DND-41 (cell line): ENCODE results near the gene BOD1L2.

Experiments
- ATAC-seq: fragments of 200-7000 bp; cut with Tn5 transposase; 3 replicates; pipeline ENCODE4 v1.9.1; 2021; ENCODE audit warnings: low read depth; ENCODE audit not compliant: insufficient read depth
- DNase-seq: peaks from one replicate; pipeline ENCODE4 v3.0.0-alpha.2; 2020
- H2AFZ ChIP-seq: 2 replicates; pipeline ENCODE4 v1.6.0; 2012; ENCODE audit warnings: low read depth, low read length
- H3K27ac ChIP-seq: 2 replicates; pipeline ENCODE4 v1.5.1; 2012; ENCODE audit warnings: low read length, inconsistent platforms
- H3K27me3 ChIP-seq: fragments of 200-600 bp; sonication (generic); 2 replicates; pipeline ENCODE4 v1.6.0; 2012; ENCODE audit warnings: low read length, mild to moderate bottlenecking, inconsistent platforms; ENCODE audit not compliant: insufficient read depth, poor library complexity
- H3K36me3 ChIP-seq: 2 replicates; pipeline ENCODE4 v1.5.1; 2012; ENCODE audit warnings: low read length, inconsistent platforms; ENCODE audit not compliant: insufficient read depth
- H3K4me1 ChIP-seq: 2 replicates; pipeline ENCODE4 v1.5.1; 2012; ENCODE audit warnings: mild to moderate bottlenecking, low read length; ENCODE audit not compliant: insufficient read depth
- H3K4me2 ChIP-seq: 2 replicates; pipeline ENCODE4 v1.6.0; 2012; ENCODE audit warnings: mild to moderate bottlenecking, moderate library complexity, low read length, inconsistent platforms; ENCODE audit not compliant: insufficient read depth
- H3K4me3 ChIP-seq, 2 experiments: fragments of 200-600 bp in 1 of 2; shearing (Covaris generic) in 1 of 2; 2 replicates each; pipeline ENCODE4 v1.5.1; 2012 to 2016; ENCODE audit warnings: inconsistent platforms in 2 of 2, low read length in 2 of 2, mild to moderate bottlenecking in 2 of 2, low read depth in 1 of 2, moderate library complexity in 1 of 2
- H3K79me2 ChIP-seq: 2 replicates; pipeline ENCODE4 v1.6.0; 2012; ENCODE audit warnings: low read length, inconsistent platforms; ENCODE audit not compliant: insufficient read depth
- H3K9ac ChIP-seq: 2 replicates; pipeline ENCODE4 v1.6.0; 2012; ENCODE audit warnings: low read depth, mild to moderate bottlenecking, inconsistent platforms, low read length, moderate library complexity
- H3K9me3 ChIP-seq: 2 replicates; pipeline ENCODE4 v1.5.1; 2012; ENCODE audit warnings: low read length, moderate library complexity, mild to moderate bottlenecking, inconsistent platforms; ENCODE audit not compliant: insufficient read depth, severe bottlenecking
- H4K20me1 ChIP-seq: 2 replicates; pipeline ENCODE4 v1.6.0; 2012; ENCODE audit warnings: low read length; ENCODE audit not compliant: insufficient read depth
- EZH2 ChIP-seq: IDR thresholded peaks from 3 replicates; pipeline ENCODE4 v1.6.1; 2012; ENCODE audit warnings: borderline replicate concordance, low read depth, mild to moderate bottlenecking, moderate library complexity, low read length, inconsistent platforms; ENCODE audit not compliant: severe bottlenecking
- TF ChIP-seq, protein P1 (sequence below): IDR thresholded peaks from 2 replicates; pipeline ENCODE4 v1.5.1; 2012; ENCODE audit warnings: borderline replicate concordance, low read length, moderate library complexity, mild to moderate bottlenecking; ENCODE audit not compliant: poor library complexity, severe bottlenecking; ENCODE audit errors: extremely low read depth

Gene BOD1L2

GRCh38 chr18:57146956-57147636 lies at the start of gene BOD1L2:
Gene BOD1L2, plus strand, starts transcription at chr18:57147087. Its CDS starts 226 bp downstream, at chr18:57147313.
- H3K4me1 ChIP-seq: no peaks in the 10 kb centered on the region
- ATAC-seq (no peak), DNase-seq (no peak)
- H4K20me1 ChIP-seq: no peaks in the 10 kb centered on the region
- H3K79me2 ChIP-seq: no peaks in the 10 kb centered on the region
- H2AFZ ChIP-seq: no peak within 1 kb of the TSS
- TF ChIP-seq EZH2: no peak
- TF ChIP-seq, protein P1, sequence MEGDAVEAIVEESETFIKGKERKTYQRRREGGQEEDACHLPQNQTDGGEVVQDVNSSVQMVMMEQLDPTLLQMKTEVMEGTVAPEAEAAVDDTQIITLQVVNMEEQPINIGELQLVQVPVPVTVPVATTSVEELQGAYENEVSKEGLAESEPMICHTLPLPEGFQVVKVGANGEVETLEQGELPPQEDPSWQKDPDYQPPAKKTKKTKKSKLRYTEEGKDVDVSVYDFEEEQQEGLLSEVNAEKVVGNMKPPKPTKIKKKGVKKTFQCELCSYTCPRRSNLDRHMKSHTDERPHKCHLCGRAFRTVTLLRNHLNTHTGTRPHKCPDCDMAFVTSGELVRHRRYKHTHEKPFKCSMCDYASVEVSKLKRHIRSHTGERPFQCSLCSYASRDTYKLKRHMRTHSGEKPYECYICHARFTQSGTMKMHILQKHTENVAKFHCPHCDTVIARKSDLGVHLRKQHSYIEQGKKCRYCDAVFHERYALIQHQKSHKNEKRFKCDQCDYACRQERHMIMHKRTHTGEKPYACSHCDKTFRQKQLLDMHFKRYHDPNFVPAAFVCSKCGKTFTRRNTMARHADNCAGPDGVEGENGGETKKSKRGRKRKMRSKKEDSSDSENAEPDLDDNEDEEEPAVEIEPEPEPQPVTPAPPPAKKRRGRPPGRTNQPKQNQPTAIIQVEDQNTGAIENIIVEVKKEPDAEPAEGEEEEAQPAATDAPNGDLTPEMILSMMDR: no peak
- no peak within 1 kb of the TSS for H3K4me3 ChIP-seq
- no peak within 1 kb of the TSS for H3K4me2 ChIP-seq
- no peaks in the 10 kb centered on the region for H3K36me3 ChIP-seq
- no peak within 1 kb of the TSS for H3K27ac ChIP-seq
- no peak within 1 kb of the TSS for H3K9ac ChIP-seq
- no peaks in the 10 kb centered on the region for H3K9me3 ChIP-seq
- peaks cover 6% of the 10 kb centered on the region for H3K27me3 ChIP-seq

DNA sequence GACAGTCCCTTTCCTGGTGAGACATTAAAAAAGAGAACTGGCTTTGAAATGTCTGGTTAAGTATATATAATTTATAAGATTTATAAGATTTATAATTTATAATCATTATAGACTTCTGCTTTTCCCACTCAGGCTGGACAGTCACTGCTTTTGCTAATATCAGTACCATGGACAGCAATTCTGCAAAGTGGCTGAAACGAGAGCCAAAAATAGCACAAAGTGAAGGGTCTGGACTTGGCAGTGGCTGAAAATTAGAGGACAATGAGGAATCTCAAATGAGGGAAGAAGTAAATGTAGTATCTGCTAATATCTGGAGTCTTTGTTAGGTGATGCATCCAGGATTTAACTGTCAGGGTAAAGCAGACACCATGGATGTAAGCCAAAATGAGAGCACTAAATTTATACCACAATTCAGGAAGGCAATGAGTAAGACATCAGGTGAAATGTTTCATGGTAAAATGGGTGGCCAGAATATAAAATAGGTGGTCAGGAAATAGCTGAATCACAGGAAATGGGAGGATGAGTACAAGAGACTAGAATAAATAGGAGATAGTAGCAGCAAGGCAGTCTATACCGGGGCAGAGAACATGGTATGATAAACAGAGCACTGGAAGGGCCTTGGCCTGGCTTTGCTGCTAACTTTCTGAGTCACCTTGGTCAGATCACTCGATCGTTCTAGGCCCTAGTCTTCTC lies 39.6 kb upstream of the BOD1L2 start:
- Histone ChIP-seq H3K79me2 (no peaks in the 10 kb centered on the region), H3K4me3 (no peak overlapping the region)

GRCh38 chr18:57110290-57110689 lies 36.6 kb upstream of the BOD1L2 start:
- H3K27me3 ChIP-seq: no peaks in the 10 kb centered on the region
- no peaks in the 10 kb centered on the region for H4K20me1 ChIP-seq
- DNase-seq (no peak), ATAC-seq (no peak)
- no peaks in the 10 kb centered on the region for H3K36me3 ChIP-seq
- H3K79me2 ChIP-seq: no peaks in the 10 kb centered on the region
- H3K9ac ChIP-seq: no peak overlapping the region
- TF ChIP-seq EZH2: no peak
- TF ChIP-seq, protein P1: no peak
- no peak overlapping the region for H3K4me2 ChIP-seq
- no peak overlapping the region for H3K4me3 ChIP-seq
- no peak overlapping the region for H2AFZ ChIP-seq
- H3K4me1 ChIP-seq: no peaks in the 10 kb centered on the region
- no peaks in the 10 kb centered on the region for H3K9me3 ChIP-seq
- no peak overlapping the region for H3K27ac ChIP-seq

More for the DNA sequence above, 39.6 kb upstream of the BOD1L2 start:
- H4K20me1 ChIP-seq: no peaks in the 10 kb centered on the region
- DNase-seq (peak; percentile 9), ATAC-seq (no peak; the same call in 2 of the 3 replicates)
- H2AFZ ChIP-seq: no peak overlapping the region
- H3K4me1 ChIP-seq: no peaks in the 10 kb centered on the region
- TF ChIP-seq, protein P1: no peak
- no peak for TF ChIP-seq EZH2
- no peaks in the 10 kb centered on the region for H3K27me3 ChIP-seq
- H3K9ac ChIP-seq: no peak overlapping the region
- no peak overlapping the region for H3K27ac ChIP-seq
- no peaks in the 10 kb centered on the region for H3K9me3 ChIP-seq
- no peak overlapping the region for H3K4me2 ChIP-seq
- no peaks in the 10 kb centered on the region for H3K36me3 ChIP-seq
